BLaER1 treated with 17β-estradiol and CSF1 and Interleukin-3, amounts not matched to agents 10 nM and 100 nM (cell line): ENCODE results near the gene COL25A1.

Experiments
- H3K27ac ChIP-seq, 11 experiments: shearing (Covaris generic); formaldehyde crosslinking; 2 replicates each; pipeline ENCODE4 v1.8.1; 2022
- H3K27me3 ChIP-seq, 11 experiments: shearing (Covaris generic); formaldehyde crosslinking; 2 replicates each; pipeline ENCODE4 v1.8.1; 2022
- H3K36me3 ChIP-seq, 11 experiments: shearing (Covaris generic); formaldehyde crosslinking; 2 replicates each; pipeline ENCODE4 v1.8.1; 2022
- H3K4me1 ChIP-seq, 10 experiments: shearing (Covaris generic); formaldehyde crosslinking; 2 replicates each; pipeline ENCODE4 v1.8.1; 2022
- H3K4me2 ChIP-seq, 11 experiments: shearing (Covaris generic); formaldehyde crosslinking; 2 replicates each; pipeline ENCODE4 v1.8.1; 2022
- H3K4me3 ChIP-seq, 10 experiments: shearing (Covaris generic); formaldehyde crosslinking; 2 replicates each; pipeline ENCODE4 v1.8.1; 2022
- H3K9ac ChIP-seq, 11 experiments: shearing (Covaris generic); formaldehyde crosslinking; 2 replicates each; pipeline ENCODE4 v1.8.1; 2022
- H3K9me3 ChIP-seq, 11 experiments: shearing (Covaris generic); formaldehyde crosslinking; replicated peaks in 1 of 11; 2 replicates each; pipeline ENCODE4 v1.8.1; 2022
- H4K20me1 ChIP-seq, 11 experiments: shearing (Covaris generic); formaldehyde crosslinking; 2 replicates each; pipeline ENCODE4 v1.8.1; 2022
- Cebpa-rat ChIP-seq, 11 experiments: shearing (Covaris generic); IDR thresholded peaks; 2 replicates each; pipeline ENCODE4 v1.8.1; 2022

Gene COL25A1

DNA sequence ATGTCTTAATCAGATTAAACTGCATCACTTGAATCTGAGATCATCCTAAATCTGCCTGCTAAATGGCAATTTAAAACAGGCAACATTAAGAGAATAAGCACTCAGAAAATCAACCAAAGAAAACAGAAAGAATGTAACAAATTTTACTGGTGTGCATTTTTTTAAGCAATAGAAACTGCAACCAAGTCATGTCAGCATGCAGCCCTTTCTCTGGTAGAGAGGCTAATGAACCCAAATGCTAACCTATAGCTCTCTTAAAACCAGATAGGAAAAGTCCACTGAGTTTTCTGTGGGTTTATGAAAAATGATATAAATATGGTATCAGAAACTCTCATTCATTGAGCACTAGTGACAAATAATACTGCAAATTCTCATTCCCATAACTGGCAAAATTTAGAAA lies 35.6 kb downstream of the COL25A1 start:
- no peak overlapping the region for H3K9ac ChIP-seq
- no peak overlapping the region for H3K4me2 ChIP-seq

GRCh38 chr4:109266236-109266635 lies 36.2 kb downstream of the COL25A1 start:
- TF ChIP-seq Cebpa-rat (IDR thresholded peaks at IDR 0.05): no peak
- H3K27me3 ChIP-seq: no peaks in the 10 kb centered on the region
- no peaks in the 10 kb centered on the region for H4K20me1 ChIP-seq
- H3K4me2 ChIP-seq: no peak overlapping the region
- no peaks in the 10 kb centered on the region for H3K36me3 ChIP-seq
- no peaks in the 10 kb centered on the region for H3K4me1 ChIP-seq
- H3K9me3 ChIP-seq: no peaks in the 10 kb centered on the region
- H3K4me3 ChIP-seq: no peak overlapping the region
- no peak overlapping the region for H3K27ac ChIP-seq
- no peak overlapping the region for H3K9ac ChIP-seq

More for the DNA sequence above, 35.6 kb downstream of the COL25A1 start:
- no peak overlapping the region for H3K27ac ChIP-seq
- H3K27me3 ChIP-seq: no peaks in the 10 kb centered on the region
- H3K9me3 ChIP-seq: no peaks in the 10 kb centered on the region
- no peak for TF ChIP-seq Cebpa-rat (IDR thresholded peaks at IDR 0.05)
- no peaks in the 10 kb centered on the region for H4K20me1 ChIP-seq
- H3K4me1 ChIP-seq: no peaks in the 10 kb centered on the region
- no peaks in the 10 kb centered on the region for H3K36me3 ChIP-seq
- no peak overlapping the region for H3K4me3 ChIP-seq

DNA sequence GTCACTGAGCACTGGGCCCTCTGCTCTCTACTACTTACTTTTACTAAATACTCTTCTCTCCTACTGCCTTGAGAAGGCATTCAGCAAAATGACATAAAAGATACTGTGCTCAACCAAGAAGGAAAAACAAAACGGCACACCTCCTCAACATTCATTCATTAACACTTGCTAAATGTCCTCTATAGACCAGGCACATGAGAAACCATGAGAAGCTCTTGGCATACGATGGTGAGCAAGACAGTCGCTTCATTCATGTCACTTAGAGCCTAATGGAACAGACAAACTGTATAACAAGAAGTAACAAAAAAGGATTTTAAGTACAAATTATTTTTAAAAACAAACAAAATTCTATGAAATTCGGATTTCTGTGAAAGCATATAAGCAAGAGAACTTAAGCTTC lies 38.7 kb downstream of the COL25A1 start:
- Histone ChIP-seq H3K4me1 (no peaks in the 10 kb centered on the region), H3K4me2 (no peak overlapping the region), H4K20me1 (no peaks in the 10 kb centered on the region), H3K9ac (no peak overlapping the region), H3K27me3 (no peaks in the 10 kb centered on the region), H3K36me3 (no peaks in the 10 kb centered on the region), H3K4me3 (no peak overlapping the region), H3K9me3 (no peaks in the 10 kb centered on the region), H3K27ac (no peak overlapping the region)
- TF ChIP-seq Cebpa-rat (IDR thresholded peaks at IDR 0.05): no peak

DNA sequence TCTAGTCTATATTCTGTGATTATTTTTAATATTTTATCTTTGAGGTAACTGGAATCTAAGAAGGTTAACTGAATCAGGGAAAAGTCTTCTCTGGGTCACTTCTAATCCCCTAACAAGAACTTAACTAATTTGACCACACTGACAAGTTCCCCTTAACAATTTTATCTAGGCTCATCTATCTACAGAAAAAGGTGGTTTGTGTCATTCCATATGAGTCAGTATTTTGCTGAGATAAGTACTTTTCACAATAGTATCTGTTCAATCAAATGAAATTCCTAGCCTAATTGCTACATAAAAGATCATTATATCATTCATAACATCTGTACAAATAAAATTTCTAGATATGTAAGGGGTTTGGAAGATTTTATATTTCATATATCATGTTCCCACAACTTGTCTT lies 45.6 kb downstream of the COL25A1 start:
- H3K4me1 ChIP-seq: no peaks in the 10 kb centered on the region
- H4K20me1 ChIP-seq: no peaks in the 10 kb centered on the region
- H3K27me3 ChIP-seq: no peaks in the 10 kb centered on the region
- H3K4me3 ChIP-seq: no peak overlapping the region
- no peaks in the 10 kb centered on the region for H3K36me3 ChIP-seq
- TF ChIP-seq Cebpa-rat (IDR thresholded peaks at IDR 0.05): no peak
- no peak overlapping the region for H3K4me2 ChIP-seq
- H3K27ac ChIP-seq: no peak overlapping the region
- no peaks in the 10 kb centered on the region for H3K9me3 ChIP-seq
- H3K9ac ChIP-seq: no peak overlapping the region

DNA sequence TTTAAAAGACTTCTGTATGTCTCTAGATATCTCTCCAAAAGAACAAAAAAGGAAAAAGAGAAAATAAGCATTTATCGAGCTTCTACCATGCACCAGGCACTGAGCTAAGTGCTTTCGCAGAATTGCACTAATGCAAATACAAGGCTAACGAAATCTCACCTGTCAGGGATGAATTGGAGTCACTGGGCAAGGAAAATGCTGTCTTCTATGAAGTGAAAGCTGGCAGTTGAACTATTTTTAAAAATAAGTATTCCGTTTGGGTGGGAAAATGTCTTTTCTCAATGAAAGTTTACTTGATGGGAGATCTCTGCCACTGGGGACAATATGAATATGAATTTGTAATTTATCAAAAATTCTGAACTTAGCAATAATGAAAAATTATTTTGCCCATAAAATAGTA lies 47.6 kb downstream of the COL25A1 start:
- Histone ChIP-seq H3K9ac (no peak overlapping the region), H4K20me1 (no peaks in the 10 kb centered on the region), H3K4me1 (no peaks in the 10 kb centered on the region), H3K9me3 (no peaks in the 10 kb centered on the region), H3K27me3 (no peaks in the 10 kb centered on the region), H3K27ac (no peak overlapping the region), H3K36me3 (no peaks in the 10 kb centered on the region), H3K4me2 (no peak overlapping the region), H3K4me3 (no peak overlapping the region)
- no peak for TF ChIP-seq Cebpa-rat (IDR thresholded peaks at IDR 0.05)

DNA sequence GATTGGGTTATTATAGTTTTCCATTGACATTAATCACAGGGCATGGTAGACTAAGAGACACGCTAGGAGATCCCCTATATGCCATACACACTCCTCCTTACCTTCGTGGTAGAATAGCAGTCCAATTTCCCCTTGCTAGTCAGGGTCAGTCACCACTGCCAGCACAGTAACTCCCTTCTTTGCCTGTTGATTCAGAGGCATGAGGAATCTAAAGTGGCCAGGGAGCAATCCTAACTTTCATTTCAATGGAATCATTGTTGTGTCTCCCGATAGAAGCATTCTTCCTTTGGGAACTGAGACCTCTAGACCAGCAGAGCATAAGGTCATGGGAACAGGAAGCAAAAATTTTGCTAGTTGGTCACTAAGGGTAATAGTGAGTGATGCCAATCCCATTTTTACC lies 51.1 kb downstream of the COL25A1 start:
- TF ChIP-seq Cebpa-rat (IDR thresholded peaks at IDR 0.05): no peak
- H3K9ac ChIP-seq: no peak overlapping the region
- H3K27me3 ChIP-seq: no peaks in the 10 kb centered on the region
- no peaks in the 10 kb centered on the region for H3K9me3 ChIP-seq
- H3K27ac ChIP-seq: no peak overlapping the region
- no peaks in the 10 kb centered on the region for H3K4me1 ChIP-seq
- H3K4me3 ChIP-seq: no peak overlapping the region
- no peaks in the 10 kb centered on the region for H4K20me1 ChIP-seq
- H3K36me3 ChIP-seq: no peaks in the 10 kb centered on the region
- no peak overlapping the region for H3K4me2 ChIP-seq

DNA sequence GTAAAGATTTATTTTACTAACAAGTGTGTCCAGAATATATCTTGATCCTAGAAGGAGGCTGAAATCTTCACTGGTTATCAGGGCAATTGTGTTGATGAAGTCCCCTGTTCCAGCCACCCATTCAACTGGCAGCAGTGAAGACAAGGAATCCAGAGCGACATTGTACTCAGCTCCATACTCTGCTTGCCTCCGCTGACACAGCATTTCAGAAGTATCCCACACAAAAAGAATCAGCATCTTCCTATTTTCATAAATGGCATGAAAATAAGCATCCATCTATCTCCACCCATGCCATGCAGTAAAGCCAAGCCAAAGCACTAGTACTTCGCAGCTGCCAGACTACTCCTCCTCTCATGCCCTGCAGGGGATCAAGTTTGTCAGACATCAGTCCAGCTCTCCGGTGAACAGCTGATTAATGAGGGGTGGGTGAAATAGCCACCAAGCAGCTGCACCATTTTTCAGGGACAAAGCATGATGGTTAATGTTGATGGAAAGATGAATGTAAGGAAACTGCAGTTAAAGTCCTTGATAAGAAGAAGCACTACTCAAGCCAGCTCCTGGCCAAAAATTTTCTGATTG lies 54.0 kb downstream of the COL25A1 start:
- no peak overlapping the region for H3K4me2 ChIP-seq
- H3K4me3 ChIP-seq: no peak overlapping the region
- H3K27ac ChIP-seq: no peak overlapping the region
- H3K4me1 ChIP-seq: peaks cover 0 to 4% (median 0%) of the 10 kb centered on the region in 10 experiments; a peak in 1 of 20 replicates
- H3K27me3 ChIP-seq: no peaks in the 10 kb centered on the region
- H3K9ac ChIP-seq: no peak overlapping the region
- TF ChIP-seq Cebpa-rat (IDR thresholded peaks at IDR 0.05): no peak
- H3K36me3 ChIP-seq: no peaks in the 10 kb centered on the region
- no peaks in the 10 kb centered on the region for H3K9me3 ChIP-seq
- no peaks in the 10 kb centered on the region for H4K20me1 ChIP-seq

DNA sequence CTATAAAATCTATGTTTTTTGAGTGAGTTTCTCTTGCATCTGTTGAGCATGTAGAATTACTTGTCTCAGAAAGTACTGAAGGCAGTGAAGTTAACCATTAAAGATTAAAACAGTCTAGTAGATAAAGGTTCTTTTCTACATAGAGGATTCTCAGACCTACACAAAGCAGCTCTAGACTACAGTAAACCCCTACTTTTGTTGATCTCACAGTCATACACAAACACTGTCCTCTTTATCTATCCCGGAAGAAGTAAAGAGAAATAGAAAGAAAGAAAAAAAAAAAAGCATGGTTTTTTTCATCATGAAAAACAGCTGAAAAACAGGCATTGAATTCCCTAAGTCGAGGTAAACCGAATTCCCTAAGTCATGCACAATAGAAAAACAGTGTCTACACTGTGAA lies 58.6 kb downstream of the COL25A1 start:
- Histone ChIP-seq H4K20me1 (no peaks in the 10 kb centered on the region), H3K36me3 (no peaks in the 10 kb centered on the region), H3K9ac (no peak overlapping the region), H3K27ac (no peak overlapping the region), H3K4me2 (no peak overlapping the region), H3K4me1 (peaks cover 0 to 4% (median 0%) of the 10 kb centered on the region in 10 experiments; a peak in 1 of 20 replicates), H3K27me3 (no peaks in the 10 kb centered on the region), H3K4me3 (no peak overlapping the region), H3K9me3 (no peaks in the 10 kb centered on the region)
- no peak for TF ChIP-seq Cebpa-rat (IDR thresholded peaks at IDR 0.05)

- Histone ChIP-seq H3K27me3 (no peaks in the 10 kb centered on the region), H4K20me1 (no peaks in the 10 kb centered on the region), H3K9ac (no peak overlapping the region), H3K4me2 (no peak overlapping the region), H3K4me3 (no peak overlapping the region), H3K27ac (no peak overlapping the region), H3K4me1 (no peaks in the 10 kb centered on the region), H3K9me3 (peaks cover 0 to 6% (median 0%) of the 10 kb centered on the region in 11 experiments; a peak in 1 of 22 replicates), H3K36me3 (no peaks in the 10 kb centered on the region)
- no peak for TF ChIP-seq Cebpa-rat (IDR thresholded peaks at IDR 0.05)
Measured at GRCh38 chr4:109238746-109239145, 63.7 kb downstream of the COL25A1 start.

GRCh38 chr4:109235683-109236082 lies 66.8 kb downstream of the COL25A1 start:
- Histone ChIP-seq H3K9me3 (peaks cover 0 to 6% (median 0%) of the 10 kb centered on the region in 11 experiments; a peak in 1 of 22 replicates), H3K4me1 (no peaks in the 10 kb centered on the region), H4K20me1 (no peaks in the 10 kb centered on the region), H3K27ac (no peak overlapping the region), H3K36me3 (no peaks in the 10 kb centered on the region), H3K9ac (no peak overlapping the region), H3K4me2 (no peak overlapping the region), H3K27me3 (no peaks in the 10 kb centered on the region), H3K4me3 (no peak overlapping the region)
- no peak for TF ChIP-seq Cebpa-rat (IDR thresholded peaks at IDR 0.05)
